HepG2 (cell line): ENCODE measurements around the gene KRT40. TPM values are rescaled to one million over a fixed set of nuclear protein-coding genes. Genes with fewer than 3 reads are reported as not detected.

Source experiments
- ATAC-seq: fragments of 200-7000 bp; cut with Tn5 transposase; 3 replicates; pipeline ENCODE4 v1.9.1; 2020; ENCODE audit warnings: mild to moderate bottlenecking, moderate library complexity
- BruUV-seq: library from RNA; stranded (reverse); fragments of 400-500 nt; replicated peaks from 2 replicates; lab custom pipeline; 2021; lab: Mats Ljungman, UMichigan
- CTCF ChIA-PET: fragments of 300-600 bp; formaldehyde crosslinking; extraction: SDS; loops from one replicate; lab custom pipeline; 2021; ENCODE audit warnings: low total read pairs, inconsistent platforms, low intra/inter-chr PET ratio; lab: Yijun Ruan, JAX
- POLR2A ChIA-PET: fragments of 350-600 bp; sonication (Branson Sonifier 250); formaldehyde crosslinking; loops from one replicate; lab custom pipeline; 2020; ENCODE audit warnings: antibody characterized with exemption, inconsistent platforms; lab: Yijun Ruan, JAX
- DNase-seq: peaks from one replicate; pipeline ENCODE4 v3.0.0-alpha.2; 2015; ENCODE audit warnings: low spot score
- FAIRE-seq: peaks from 3 replicates; lab custom pipeline; 2011; peaks lifted over from hg19 to GRCh38; lab: Jason Lieb, UNC
- H2AFZ ChIP-seq: one replicate; pipeline ENCODE4 v1.6.1; 2011; ENCODE audit warnings: low read length, inconsistent platforms
- H3K27ac ChIP-seq: fragments of 300-600 bp; 3 replicates; pipeline ENCODE4 v1.8.0; 2011; ENCODE audit warnings: mixed run types, mild to moderate bottlenecking, mixed read lengths, low read length, inconsistent platforms; ENCODE audit not compliant: insufficient read depth; ENCODE audit errors: extremely low read length
- H3K27me3 ChIP-seq, 2 experiments: fragments of 200-600 bp in 1 of 2; 2 replicates in 1 of 2; 3 replicates in 1 of 2; pipeline versions ENCODE4 v1.6.0 to v1.8.0; 2011; ENCODE audit warnings: low read length in 2 of 2, mild to moderate bottlenecking in 2 of 2, moderate library complexity in 2 of 2, inconsistent platforms in 1 of 2; ENCODE audit not compliant: insufficient read depth in 2 of 2, control insufficient read depth in 1 of 2
- H3K36me3 ChIP-seq, 2 experiments: fragments of 200-600 bp in 1 of 2; replicated peaks in 1 of 2; 2 replicates in 1 of 2; 3 replicates in 1 of 2; pipeline versions ENCODE4 v1.5.1 to v1.8.0; 2011; ENCODE audit warnings: low read length in 2 of 2, inconsistent platforms in 1 of 2; ENCODE audit not compliant: insufficient read depth in 2 of 2, control insufficient read depth in 1 of 2
- H3K4me1 ChIP-seq: 2 replicates; pipeline ENCODE4 v1.5.1; 2012; ENCODE audit warnings: low read length, inconsistent platforms; ENCODE audit not compliant: insufficient read depth
- H3K4me2 ChIP-seq: 2 replicates; pipeline ENCODE4 v1.6.0; 2011; ENCODE audit warnings: low read depth, low read length, inconsistent platforms
- H3K4me3 ChIP-seq, 3 experiments: fragments of 200-600 bp in 1 of 3; sonication (generic), shearing (Covaris generic) in 1 of 3; replicated peaks in 1 of 3; 2 replicates each; pipeline ENCODE4 v1.5.1; 2011 to 2016; ENCODE audit warnings: low read length in 3 of 3, inconsistent platforms in 2 of 3, low read depth in 2 of 3, mild to moderate bottlenecking in 2 of 3, control low read depth in 1 of 3, mixed read lengths in 1 of 3; ENCODE audit not compliant: insufficient read depth in 1 of 3
- H3K79me2 ChIP-seq: one replicate; pipeline ENCODE4 v1.6.1; 2011; ENCODE audit warnings: low read length, inconsistent platforms; ENCODE audit not compliant: insufficient read depth
- H3K9ac ChIP-seq: 2 replicates; pipeline ENCODE4 v1.6.0; 2011; ENCODE audit warnings: mild to moderate bottlenecking, low read depth, low read length, inconsistent platforms; ENCODE audit not compliant: insufficient read depth
- H3K9me3 ChIP-seq: 2 replicates; pipeline ENCODE4 v1.5.1; 2012; ENCODE audit warnings: mild to moderate bottlenecking, low read length
- H4K20me1 ChIP-seq: 2 replicates; pipeline ENCODE4 v1.6.0; 2011; ENCODE audit warnings: inconsistent platforms, mild to moderate bottlenecking, low read length, moderate library complexity; ENCODE audit not compliant: insufficient read depth
- ATF7 ChIP-seq, 2 experiments: fragments of 450-650 bp in 1 of 2; sonication (generic) in 1 of 2; formaldehyde crosslinking in 1 of 2; IDR thresholded peaks; 2 replicates each; pipeline versions ENCODE4 v1.4.0 to v1.6.1; 2016 to 2020; ENCODE audit warnings: antibody characterized with exemption in 1 of 2, mild to moderate bottlenecking in 1 of 2, missing genetic modification reagents in 1 of 2
- DRAP1 ChIP-seq: IDR thresholded peaks from 2 replicates; pipeline ENCODE4 v1.6.1; 2016; ENCODE audit warnings: missing genetic modification reagents, missing compliant biosample characterization
- KDM1A ChIP-seq: IDR thresholded peaks from 2 replicates; pipeline ENCODE4 v1.6.1; 2016; ENCODE audit warnings: missing compliant biosample characterization
- RFXAP ChIP-seq: sonication (generic); formaldehyde crosslinking; IDR thresholded peaks from 2 replicates; pipeline ENCODE4 v1.4.0; 2020; ENCODE audit warnings: missing genetic modification reagents, borderline replicate concordance
- ZNF615 ChIP-seq: sonication (generic); formaldehyde crosslinking; IDR thresholded peaks from 2 replicates; pipeline ENCODE4 v1.5.0; 2020; ENCODE audit warnings: mild to moderate bottlenecking, missing genetic modification reagents, borderline replicate concordance
- ZNF629 ChIP-seq: sonication (generic); formaldehyde crosslinking; conservative IDR thresholded peaks from 2 replicates; pipeline ENCODE4 v1.5.0; 2020; ENCODE audit warnings: missing genetic modification reagents
- ZSCAN5A ChIP-seq: sonication (generic); formaldehyde crosslinking; IDR thresholded peaks from 2 replicates; pipeline ENCODE4 v1.8.0; 2022; ENCODE audit warnings: mild to moderate bottlenecking, missing genetic modification reagents, borderline replicate concordance
- WGBS: methylation state at CpG from one replicate; pipeline ENCODE4 v1.1.6; 2017; ENCODE audit warnings: low lambda C conversion rate; 5-methylcytosine and 5-hydroxymethylcytosine counted together
- in situ Hi-C: cut with HindIII; loops from 2 replicates; pipeline ENCODE4 v1.10.0; 2017; ENCODE audit warnings: low pct_unique_long_range_greater_than_20kb; ENCODE audit not compliant: extremely low pct_ligation_motif_present
- intact Hi-C: fragments of 100-400 bp; cut with micrococcal nuclease; formaldehyde crosslinking; loops from one replicate; pipeline ENCODE4 v1.10.0; 2022; ENCODE audit not compliant: unreplicated experiment
- polyA plus RNA-seq, 8 experiments: library from polyadenylated mRNA; depleted of rRNA in 3 of 8; stranded (reverse) in 7 of 8; unstranded in 1 of 8; fragments of >200 nt; fragmentation: Illumina TruSeq in 4 of 8; extraction: Trizol in 4 of 8; gene quantifications; 2 replicates each; pipeline versions ENCODE4 v1.2.1 to v1.2.3, GENCODE V29; 2011 to 2016; ENCODE audit warnings: low read depth in 4 of 8, missing spikeins in 1 of 8, mixed read lengths in 1 of 8; ENCODE audit not compliant: insufficient read depth in 1 of 8
- total RNA-seq, 5 experiments: library from RNA; depleted of rRNA; stranded (reverse); fragments of >200 nt; fragmentation: Illumina TruSeq; extraction: Trizol; gene quantifications; 2 replicates each; pipeline ENCODE4 v1.2.3, GENCODE V29; 2016; ENCODE audit warnings: low read depth in 1 of 5

KRT40 gene
- total and polyA plus RNA-seq, 2 of the 13 experiments (the other 11 are each of a cell fraction or from before 2014, with no cell fraction given), result not detected

GRCh38 chr17:40953881-40954280 lies 30.2 kb downstream of the KRT40 start (continued):
- TF ChIP-seq ZSCAN5A (CRISPR knock-in tag) (no peak), RFXAP (CRISPR knock-in tag) (no peak), DRAP1 (CRISPR knock-in tag) (no peak)

- no peak overlapping the region for H3K4me2 ChIP-seq
- ATAC-seq (no peak), DNase-seq (no peak), FAIRE-seq (no peak)
- intact Hi-C loops (no loop called here), in situ Hi-C loops (loop anchor here (10.0 kb wide), 1 partner anchor 102 kb away; the partner anchor contains the start of gene KRTAP2-2)
- 93% methylated on average over 1 of the region's 1 CpG for WGBS
- BruUV-seq, result no TSS peak
- POLR2A ChIA-PET, result no interaction called here
- no peaks in the 10 kb centered on the region for H3K79me2 ChIP-seq
- H3K9me3 ChIP-seq, result no peaks in the 10 kb centered on the region
- H2AFZ ChIP-seq, result peak overlapping the region; percentile 38
- no peak overlapping the region for H3K27ac ChIP-seq
- CTCF ChIA-PET, result no interaction called here
- H4K20me1 ChIP-seq, result no peaks in the 10 kb centered on the region
- TF ChIP-seq RFXAP (CRISPR knock-in tag) (no peak), ZNF615 (CRISPR knock-in tag) (peak; percentile 54; the same call in 1 of the 2 replicates), ATF7 (IDR thresholded peaks at IDR 0.05) (peak; percentile 76), ATF7 (CRISPR knock-in tag; IDR thresholded peaks at IDR 0.05) (no peak), ZNF629 (CRISPR knock-in tag) (peak; percentile 82), KDM1A (CRISPR knock-in tag) (0 out of 2 replicates have a peak, but pooled peaks have one; percentile 43)
- H3K27me3 ChIP-seq, result no peaks in the 10 kb centered on the region
- peaks cover 90% of the 10 kb centered on the region for H3K4me1 ChIP-seq
- H3K9ac ChIP-seq, result no peak overlapping the region
- H3K36me3 ChIP-seq, result no peaks in the 10 kb centered on the region; a peak in 1 of 5 replicates
- H3K4me3 ChIP-seq, result no peak overlapping the region
These were observed 31.5 kb downstream of the KRT40 start for GRCh38 chr17:40952661-40953060.
